NCI-H2107 (cell line): Measurements from ENCODE around the gene PSMB3.
"Not testable (repeated sequence)": the region's sequence is repeated elsewhere in the genome, so short reads cannot be mapped to it uniquely, and the experiment has no call there.

Experiments used
- DNase-seq: peaks from one replicate; lab custom pipeline; 2025; lab: John Stamatoyannopoulos, UW

Gene PSMB3

GRCh38 chr17:38749223-38750043 lies 3.1 kb upstream of the PSMB3 start:
- DNase-seq = no peak

- DNase-seq = no peak
Measured at GRCh38 chr17:38750044-38750311, 2.6 kb upstream of the PSMB3 start.

- DNase-seq = no peak
Measured at GRCh38 chr17:38750312-38751121, 2.0 kb upstream of the PSMB3 start.

GRCh38 chr17:38751144-38751807 lies 1.3 kb upstream of the PSMB3 start:
- DNase-seq = no peak

GRCh38 chr17:38751808-38752307 lies 683 bp upstream of the PSMB3 start:
- peak; percentile 73 for DNase-seq

- DNase-seq = no peak
Measured at GRCh38 chr17:38753071-38753506, 548 bp downstream of the PSMB3 start.

- DNase-seq = no peak
Measured at GRCh38 chr17:38761612-38762011, 9.1 kb downstream of the PSMB3 start.

- DNase-seq = no peak
Measured at GRCh38 chr17:38762231-38762630, 9.7 kb downstream of the PSMB3 start.

- no peak for DNase-seq
Measured at GRCh38 chr17:38766341-38766740, 13.8 kb downstream of the PSMB3 start.

GRCh38 chr17:38768417-38768816 lies 15.9 kb downstream of the PSMB3 start:
- no peak for DNase-seq

GRCh38 chr17:38773258-38773657 lies 20.7 kb downstream of the PSMB3 start:
- no peak for DNase-seq

GRCh38 chr17:38777641-38778250 lies 25.2 kb downstream of the PSMB3 start:
- no peak for DNase-seq

- no peak for DNase-seq
Measured at GRCh38 chr17:38779965-38780752, 27.6 kb downstream of the PSMB3 start.

GRCh38 chr17:38783227-38783626 lies 30.7 kb downstream of the PSMB3 start:
- no peak for DNase-seq

- no peak for DNase-seq
Measured at GRCh38 chr17:38786372-38786771, 33.8 kb downstream of the PSMB3 start.

- DNase-seq = not testable (repeated sequence)
Measured at GRCh38 chr17:38787999-38788398, 35.5 kb downstream of the PSMB3 start.

GRCh38 chr17:38789185-38789584 lies 36.6 kb downstream of the PSMB3 start:
- no peak for DNase-seq

GRCh38 chr17:38790148-38790707 lies 37.7 kb downstream of the PSMB3 start:
- not testable (repeated sequence) for DNase-seq

- no peak for DNase-seq
Measured at GRCh38 chr17:38791162-38791561, 38.6 kb downstream of the PSMB3 start.

- no peak for DNase-seq
Measured at GRCh38 chr17:38794221-38794620, 41.7 kb downstream of the PSMB3 start.
